Neural progenitor cell (in vitro differentiated cells): ENCODE results near the gene OBI1.

ENCODE experiments used
- CTCF ChIP-seq: fragments of 200-600 bp; sonication (generic); IDR thresholded peaks from 2 replicates; pipeline ENCODE4 v1.5.1; 2017; ENCODE audit warnings: antibody characterized with exemption, mild to moderate bottlenecking
- EZH2phosphoT487 ChIP-seq: fragments of 200-600 bp; sonication (generic); IDR thresholded peaks from 2 replicates; pipeline ENCODE4 v1.6.1; 2017; ENCODE audit warnings: antibody characterized with exemption

DNA sequence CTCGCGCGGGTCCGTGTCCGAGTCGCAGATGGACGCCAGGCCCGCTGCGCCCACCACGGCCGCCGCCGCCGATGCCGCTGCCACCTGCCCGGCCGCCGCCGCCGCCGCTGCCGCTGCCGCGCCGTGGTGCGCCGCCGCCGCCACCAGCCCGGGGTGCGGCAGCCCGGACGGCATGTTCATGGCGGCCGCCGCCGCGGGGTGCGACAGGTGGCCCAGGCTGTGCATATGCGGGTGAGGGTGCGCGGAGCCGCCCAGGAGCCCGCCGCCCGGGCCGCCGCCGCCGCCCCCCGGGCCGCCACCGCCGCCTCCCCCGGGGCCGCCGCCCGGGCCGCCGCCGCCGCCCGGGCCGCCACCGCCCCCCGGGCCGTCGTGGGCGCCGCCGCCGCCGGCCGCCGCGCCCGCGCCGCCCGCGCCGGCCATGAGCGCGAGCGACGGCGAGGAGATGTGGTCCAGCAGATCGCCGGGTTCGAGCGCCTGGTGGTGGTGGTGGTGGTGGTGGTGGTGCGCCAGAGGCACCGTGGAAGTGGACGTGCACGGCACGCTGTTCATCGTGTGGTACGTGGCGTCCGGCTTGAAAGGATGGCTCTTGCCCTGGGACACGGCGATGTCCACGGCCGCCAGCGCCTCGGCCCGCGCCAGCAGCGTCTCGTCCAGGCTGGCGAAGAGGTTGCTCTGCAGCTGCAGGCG is 56.9 kb downstream of the OBI1 start:
- TF ChIP-seq CTCF (no peak), EZH2phosphoT487 (no peak)
